ENCODE data around the gene SETDB2. TPM values are rescaled to one million over a fixed set of nuclear protein-coding genes. Genes with fewer than 3 reads are reported as not detected.

SETDB2 gene
- total RNA-seq, 2 donors from 2014 or later, result 9.0 to 17.6 TPM

DNA sequence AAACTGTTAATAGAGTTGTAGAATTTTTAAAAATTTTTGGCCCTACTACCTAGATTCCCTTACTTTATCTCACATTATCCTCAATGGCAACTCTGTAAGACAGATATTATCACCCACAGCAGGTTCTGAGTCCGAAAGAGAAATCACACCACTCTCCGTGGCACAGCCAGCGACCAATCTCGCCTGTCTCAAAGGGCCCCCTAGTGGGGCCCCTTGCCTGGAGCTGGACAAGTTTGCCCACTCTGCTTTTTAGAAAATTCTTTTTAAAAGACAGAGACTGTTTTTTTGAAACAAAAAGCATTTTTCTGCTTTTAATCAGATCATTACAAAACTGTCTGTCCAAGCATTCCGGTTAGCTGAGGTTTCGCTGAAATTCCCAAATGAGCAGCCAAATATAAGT lies 73.4 kb downstream of the SETDB2 start:
- Histone ChIP-seq H3K9me3 (no peaks in the 10 kb centered on the region), H3K27ac (no peak overlapping the region), H3K27me3 (replicated peaks; ENCODE audit: insufficient read depth) (no peaks in the 10 kb centered on the region), H3K36me3 (no peaks in the 10 kb centered on the region), H3K4me1 (replicated peaks) (no peaks in the 10 kb centered on the region), H3K4me3 (no peak overlapping the region)
- 78% methylated on average over 6 of the region's 6 CpGs for WGBS
- DNase-seq (ENCODE audit: low spot score), result no peak
- TF ChIP-seq POLR2A (IDR thresholded peaks at IDR 0.05), result no peak
- TF ChIP-seq POLR2AphosphoS5 (IDR thresholded peaks at IDR 0.05), result no peak
- TF ChIP-seq, protein P1, sequence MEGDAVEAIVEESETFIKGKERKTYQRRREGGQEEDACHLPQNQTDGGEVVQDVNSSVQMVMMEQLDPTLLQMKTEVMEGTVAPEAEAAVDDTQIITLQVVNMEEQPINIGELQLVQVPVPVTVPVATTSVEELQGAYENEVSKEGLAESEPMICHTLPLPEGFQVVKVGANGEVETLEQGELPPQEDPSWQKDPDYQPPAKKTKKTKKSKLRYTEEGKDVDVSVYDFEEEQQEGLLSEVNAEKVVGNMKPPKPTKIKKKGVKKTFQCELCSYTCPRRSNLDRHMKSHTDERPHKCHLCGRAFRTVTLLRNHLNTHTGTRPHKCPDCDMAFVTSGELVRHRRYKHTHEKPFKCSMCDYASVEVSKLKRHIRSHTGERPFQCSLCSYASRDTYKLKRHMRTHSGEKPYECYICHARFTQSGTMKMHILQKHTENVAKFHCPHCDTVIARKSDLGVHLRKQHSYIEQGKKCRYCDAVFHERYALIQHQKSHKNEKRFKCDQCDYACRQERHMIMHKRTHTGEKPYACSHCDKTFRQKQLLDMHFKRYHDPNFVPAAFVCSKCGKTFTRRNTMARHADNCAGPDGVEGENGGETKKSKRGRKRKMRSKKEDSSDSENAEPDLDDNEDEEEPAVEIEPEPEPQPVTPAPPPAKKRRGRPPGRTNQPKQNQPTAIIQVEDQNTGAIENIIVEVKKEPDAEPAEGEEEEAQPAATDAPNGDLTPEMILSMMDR (IDR thresholded peaks at IDR 0.05), result no peak
- intact Hi-C loops (cut with DNase I), result no loop called here

DNA sequence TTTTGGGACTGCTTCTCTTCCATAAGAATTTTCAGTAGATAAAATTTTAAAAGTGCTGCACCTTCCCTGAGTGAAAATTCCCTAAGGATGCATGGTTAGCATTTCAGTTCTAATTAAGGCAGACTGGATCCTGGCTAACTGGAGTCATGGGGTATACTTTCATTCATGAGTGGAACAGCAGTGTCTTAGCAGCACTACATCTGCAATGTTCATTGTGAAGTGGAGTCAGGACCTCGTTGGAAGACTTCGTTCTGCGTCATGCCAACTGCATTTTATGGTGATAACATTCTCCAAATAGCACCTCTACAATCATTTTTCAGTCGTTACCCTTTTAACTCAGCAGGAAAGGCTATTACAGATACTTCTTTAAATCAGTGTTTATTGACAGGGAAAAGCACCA lies 77.2 kb downstream of the SETDB2 start:
- Histone ChIP-seq H3K4me1 (replicated peaks) (no peaks in the 10 kb centered on the region), H3K9me3 (no peaks in the 10 kb centered on the region), H3K27ac (no peak overlapping the region), H3K4me3 (no peak overlapping the region), H3K27me3 (replicated peaks; ENCODE audit: insufficient read depth) (no peaks in the 10 kb centered on the region), H3K36me3 (no peaks in the 10 kb centered on the region)
- intact Hi-C loops (cut with DNase I), result no loop called here
- TF ChIP-seq POLR2AphosphoS5 (IDR thresholded peaks at IDR 0.05) (no peak), POLR2A (IDR thresholded peaks at IDR 0.05) (no peak)
- TF ChIP-seq, protein P1 (IDR thresholded peaks at IDR 0.05), result no peak
- DNase-seq (ENCODE audit: low spot score), result no peak
- WGBS, result 59% methylated on average over 4 of the region's 4 CpGs

DNA sequence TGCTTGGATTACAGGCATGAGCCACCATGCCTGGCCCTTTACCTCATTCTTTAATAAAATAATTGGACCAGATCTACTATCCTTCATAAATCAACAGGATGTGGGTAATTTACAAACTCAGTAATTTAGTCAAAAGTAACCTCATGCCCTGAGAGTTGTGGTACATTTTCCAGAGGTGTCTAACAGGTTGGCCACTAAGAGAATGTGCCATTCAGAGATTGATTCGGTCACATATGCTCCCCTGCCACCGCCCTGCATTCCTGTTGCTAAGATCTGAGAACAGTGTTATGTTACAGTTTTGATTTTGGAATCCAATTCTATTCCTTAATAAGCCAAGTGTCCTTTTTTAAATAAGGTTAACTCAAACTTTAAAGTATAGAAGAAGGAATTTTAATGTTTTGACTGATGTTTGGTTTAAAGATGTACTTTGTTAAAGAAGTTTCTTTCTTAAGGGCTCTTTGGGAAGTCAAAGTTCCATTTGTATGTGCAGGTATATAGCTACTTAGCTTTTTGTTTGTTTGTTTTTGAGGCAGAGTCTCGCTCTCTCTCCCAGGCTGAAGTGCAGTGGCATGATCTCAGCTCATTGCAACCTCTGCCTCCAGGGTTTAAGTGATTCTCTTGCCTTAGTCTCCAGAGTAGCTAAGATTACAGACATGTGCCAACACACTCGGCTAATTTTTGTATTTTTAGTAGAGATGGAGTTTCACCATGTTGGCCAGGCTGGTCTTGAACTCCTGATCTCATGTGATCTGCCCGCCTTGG lies 80.8 kb downstream of the SETDB2 start:
- Histone ChIP-seq H3K36me3 (no peaks in the 10 kb centered on the region), H3K27ac (no peak overlapping the region), H3K9me3 (no peaks in the 10 kb centered on the region), H3K4me3 (no peak overlapping the region), H3K4me1 (replicated peaks) (no peaks in the 10 kb centered on the region), H3K27me3 (replicated peaks; ENCODE audit: insufficient read depth) (no peaks in the 10 kb centered on the region)
- DNase-seq (ENCODE audit: low spot score), result no peak
- intact Hi-C loops (cut with DNase I), result no loop called here
- TF ChIP-seq POLR2AphosphoS5 (IDR thresholded peaks at IDR 0.05) (no peak), POLR2A (IDR thresholded peaks at IDR 0.05) (no peak)
- TF ChIP-seq, protein P1 (IDR thresholded peaks at IDR 0.05), result no peak
- 91% methylated on average over 5 of the region's 5 CpGs for WGBS

DNA sequence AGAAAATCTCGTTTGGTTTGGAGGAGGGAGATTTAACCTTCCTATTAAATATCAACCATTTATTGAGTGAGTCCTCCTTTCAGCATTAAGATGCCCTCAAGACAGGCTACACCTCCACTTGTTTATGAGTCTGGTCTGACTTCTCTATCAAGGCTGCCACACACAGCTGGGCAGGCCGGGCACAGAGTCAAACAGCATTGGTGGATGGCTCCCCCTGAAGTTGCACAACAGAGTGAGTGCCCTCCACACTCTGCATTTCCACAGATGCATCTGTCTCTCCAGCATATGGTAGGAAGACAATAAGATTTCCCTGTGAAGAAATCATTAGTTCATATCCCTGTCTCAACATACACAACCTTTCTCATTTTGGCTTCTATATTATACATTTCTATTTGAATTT lies 83.0 kb downstream of the SETDB2 start:
- no peaks in the 10 kb centered on the region for H3K4me1 ChIP-seq (replicated peaks)
- no peak overlapping the region for H3K27ac ChIP-seq
- no peaks in the 10 kb centered on the region for H3K36me3 ChIP-seq

More for the DNA sequence above, 83.0 kb downstream of the SETDB2 start:
- no peaks in the 10 kb centered on the region for H3K27me3 ChIP-seq (replicated peaks; ENCODE audit: insufficient read depth)
- 40% methylated on average over 2 of the region's 2 CpGs for WGBS
- intact Hi-C loops (cut with DNase I), result no loop called here
- no peak for DNase-seq (ENCODE audit: low spot score)
- no peak for TF ChIP-seq POLR2AphosphoS5 (IDR thresholded peaks at IDR 0.05)
- no peak for TF ChIP-seq POLR2A (IDR thresholded peaks at IDR 0.05)
- TF ChIP-seq, protein P1 (IDR thresholded peaks at IDR 0.05), result no peak
- no peaks in the 10 kb centered on the region for H3K9me3 ChIP-seq
- no peak overlapping the region for H3K4me3 ChIP-seq

Measured in prostate gland (tissue), 2 donors.